NAMALWA (cell line): Measurements from ENCODE around the gene RPS15.
"Not testable (repeated sequence)": the region's sequence is repeated elsewhere in the genome, so short reads cannot be mapped to it uniquely, and the experiment has no call there.

Experiments used
- DNase-seq: peaks from one replicate; pipeline ENCODE4 v3.0.0-alpha.2; 2015; ENCODE audit warnings: low spot score

The RPS15 gene

GRCh38 chr19:1470305-1471009 is 32.3 kb downstream of the RPS15 start:
- peak; percentile 80 for DNase-seq

- DNase-seq, result peak; percentile 43
These were observed 32.9 kb downstream of the RPS15 start for GRCh38 chr19:1471010-1471514.

- peak; percentile 50 for DNase-seq
These were observed 33.4 kb downstream of the RPS15 start for GRCh38 chr19:1471515-1472160.

- DNase-seq, result no peak
These were observed 34.3 kb downstream of the RPS15 start for GRCh38 chr19:1472231-1473084.

GRCh38 chr19:1473085-1473851 is 35.1 kb downstream of the RPS15 start:
- DNase-seq, result no peak

GRCh38 chr19:1474011-1474764 is 36.0 kb downstream of the RPS15 start:
- DNase-seq, result no peak

GRCh38 chr19:1474765-1475351 is 36.7 kb downstream of the RPS15 start:
- no peak for DNase-seq

- no peak for DNase-seq
These were observed 37.7 kb downstream of the RPS15 start for GRCh38 chr19:1475751-1476437.

- DNase-seq, result not testable (repeated sequence)
These were observed 38.9 kb downstream of the RPS15 start for GRCh38 chr19:1477056-1477455.

GRCh38 chr19:1478934-1479707 is 40.9 kb downstream of the RPS15 start, which contains the start of gene C19orf25:
Gene C19orf25, minus strand, starts transcription at chr19:1479215. Its CDS starts 312 bp downstream, at chr19:1478903.
- DNase-seq, result peak; percentile 96

- DNase-seq, result no peak
These were observed 43.2 kb downstream of the RPS15 start for GRCh38 chr19:1481224-1481892.

GRCh38 chr19:1481893-1482360 is 43.7 kb downstream of the RPS15 start:
- no peak for DNase-seq

- DNase-seq, result no peak
These were observed 44.4 kb downstream of the RPS15 start for GRCh38 chr19:1482361-1483130.

- no peak for DNase-seq
These were observed 45.2 kb downstream of the RPS15 start for GRCh38 chr19:1483131-1483978.

- no peak for DNase-seq
These were observed 45.8 kb downstream of the RPS15 start for GRCh38 chr19:1483979-1484428.

- no peak for DNase-seq
These were observed 48.8 kb downstream of the RPS15 start for GRCh38 chr19:1486720-1487575.
